WTC11 (cell line): ENCODE data around the gene ZNF503. TPM values are rescaled to one million over a fixed set of nuclear protein-coding genes. Genes with fewer than 3 reads are reported as not detected.

Experiments
- ATAC-seq: fragments of 200-7000 bp; cut with Tn5 transposase; 2 replicates; pipeline ENCODE4 v1.10.0; 2021; ENCODE audit warnings: mild to moderate bottlenecking, moderate library complexity
- CTCF ChIA-PET: fragments of 300-600 bp; sonication (Branson Sonifier 250); formaldehyde crosslinking; loops from one replicate; lab custom pipeline; 2021; ENCODE audit warnings: antibody characterized with exemption; lab: Charles Lee
- POLR2A ChIA-PET: fragments of 350-600 bp; sonication (Branson Sonifier 250); formaldehyde crosslinking; loops from one replicate; lab custom pipeline; 2021; ENCODE audit warnings: antibody characterized with exemption; lab: Charles Lee
- DNase-seq: peaks from one replicate; pipeline ENCODE4 v3.0.0; 2021; ENCODE audit warnings: low spot score
- H3K27ac Mint-ChIP-seq: 2 replicates; pipeline ENCODE4 v1.8.0; 2021; ENCODE audit warnings: mixed read lengths
- H3K27me3 Mint-ChIP-seq: 2 replicates; pipeline ENCODE4 v1.8.0; 2021; ENCODE audit warnings: low read depth, mild to moderate bottlenecking, moderate library complexity, mixed read lengths
- H3K36me3 Mint-ChIP-seq: 2 replicates; pipeline ENCODE4 v1.8.0; 2021; ENCODE audit warnings: mixed read lengths
- H3K4me1 Mint-ChIP-seq: 2 replicates; pipeline ENCODE4 v1.8.0; 2022; ENCODE audit warnings: mixed read lengths
- H3K4me3 Mint-ChIP-seq: 2 replicates; pipeline ENCODE4 v1.8.0; 2021; ENCODE audit warnings: mild to moderate bottlenecking, moderate library complexity, mixed read lengths
- H3K9me3 Mint-ChIP-seq: 2 replicates; pipeline ENCODE4 v1.8.0; 2021; ENCODE audit warnings: mixed read lengths
- CREB1 ChIP-seq: sonication (generic); formaldehyde crosslinking; IDR thresholded peaks from 2 replicates; pipeline ENCODE4 v1.8.0; 2023; ENCODE audit warnings: mild to moderate bottlenecking, missing genetic modification reagents
- FOXJ3 ChIP-seq: sonication (generic); formaldehyde crosslinking; IDR thresholded peaks from 2 replicates; pipeline ENCODE4 v1.9.0; 2021; ENCODE audit warnings: missing genetic modification reagents, mild to moderate bottlenecking, borderline replicate concordance
- GABPB1 ChIP-seq: sonication (generic); formaldehyde crosslinking; IDR thresholded peaks from 2 replicates; pipeline ENCODE4 v1.8.1; 2023; ENCODE audit warnings: mild to moderate bottlenecking, missing genetic modification reagents
- NR1H2 ChIP-seq: sonication (generic); formaldehyde crosslinking; IDR thresholded peaks from 2 replicates; pipeline ENCODE4 v1.9.0; 2021; ENCODE audit warnings: mild to moderate bottlenecking, moderate library complexity, missing genetic modification reagents
- ZNF232 ChIP-seq: sonication (generic); formaldehyde crosslinking; IDR thresholded peaks from 2 replicates; pipeline ENCODE4 v1.8.0; 2022; ENCODE audit warnings: mild to moderate bottlenecking, missing genetic modification reagents
- ZNF317 ChIP-seq: sonication (generic); formaldehyde crosslinking; IDR thresholded peaks from 2 replicates; pipeline ENCODE4 v1.8.1; 2023; ENCODE audit warnings: low read depth, mild to moderate bottlenecking, moderate library complexity, missing genetic modification reagents, borderline replicate concordance
- total RNA-seq: library from RNA; stranded (reverse); gene quantifications from 3 replicates; pipeline ENCODE4 v1.2.3, GENCODE V29; 2021
- TF ChIP-seq, protein P1 (sequence below): sonication (generic); formaldehyde crosslinking; IDR thresholded peaks from 2 replicates; pipeline ENCODE4 v1.8.1; 2023; ENCODE audit warnings: mild to moderate bottlenecking, missing genetic modification reagents
- TF ChIP-seq, protein P2 (sequence below): fragments of 200-600 bp; IDR thresholded peaks from 2 replicates; pipeline ENCODE4 v1.8.0; 2022; ENCODE audit warnings: antibody characterized with exemption
- TF ChIP-seq, protein P3 (sequence below): sonication (generic); formaldehyde crosslinking; conservative IDR thresholded peaks from 2 replicates; pipeline ENCODE4 v1.8.1; 2022; ENCODE audit warnings: mild to moderate bottlenecking, missing genetic modification reagents
- TF ChIP-seq, protein P4 (sequence below): sonication (generic); formaldehyde crosslinking; IDR thresholded peaks from 2 replicates; pipeline ENCODE4 v1.8.0; 2022; ENCODE audit warnings: mild to moderate bottlenecking, missing genetic modification reagents
- TF ChIP-seq, protein P5 (sequence below): sonication (generic); formaldehyde crosslinking; IDR thresholded peaks from 2 replicates; pipeline ENCODE4 v1.8.1; 2022; ENCODE audit warnings: mild to moderate bottlenecking, missing genetic modification reagents, moderate library complexity, borderline replicate concordance
- TF ChIP-seq, protein P6 (sequence below): sonication (generic); formaldehyde crosslinking; IDR thresholded peaks from 2 replicates; pipeline ENCODE4 v1.8.0; 2023; ENCODE audit warnings: missing genetic modification reagents, mild to moderate bottlenecking, borderline replicate concordance
- TF ChIP-seq, protein P7 (sequence below): sonication (generic); formaldehyde crosslinking; IDR thresholded peaks from 2 replicates; pipeline ENCODE4 v1.8.1; 2022; ENCODE audit warnings: mild to moderate bottlenecking, moderate library complexity, missing genetic modification reagents

The ZNF503 gene
- total RNA-seq, 1 experiment from 2014 or later = 0.39 TPM

DNA sequence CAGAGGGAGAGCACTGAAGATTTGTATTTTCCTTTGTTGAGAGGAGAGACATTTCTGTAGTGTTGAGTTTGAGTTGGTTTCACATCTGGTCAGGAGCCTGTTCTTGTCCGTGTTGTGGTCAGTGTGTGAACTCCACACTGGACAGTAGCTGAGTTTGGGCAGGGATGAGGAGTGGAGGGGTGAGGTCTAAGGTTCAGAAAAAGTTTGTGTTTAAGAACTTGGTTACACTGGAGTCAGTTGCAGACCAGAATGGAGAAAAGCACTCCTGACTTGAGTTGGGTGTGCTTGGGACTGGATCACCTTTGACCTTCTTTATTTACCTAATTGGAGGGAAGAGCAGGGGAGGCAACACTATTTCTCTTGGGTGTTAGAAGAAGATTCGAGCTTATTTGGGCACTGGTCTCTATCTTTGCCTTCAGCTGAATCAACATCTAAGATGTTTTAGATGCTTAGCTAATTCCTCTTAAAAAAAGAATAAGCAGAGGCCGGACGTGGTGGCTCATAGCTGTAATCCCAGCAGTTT lies 38.8 kb upstream of the ZNF503 start (continued):
- TF ChIP-seq, protein P1, sequence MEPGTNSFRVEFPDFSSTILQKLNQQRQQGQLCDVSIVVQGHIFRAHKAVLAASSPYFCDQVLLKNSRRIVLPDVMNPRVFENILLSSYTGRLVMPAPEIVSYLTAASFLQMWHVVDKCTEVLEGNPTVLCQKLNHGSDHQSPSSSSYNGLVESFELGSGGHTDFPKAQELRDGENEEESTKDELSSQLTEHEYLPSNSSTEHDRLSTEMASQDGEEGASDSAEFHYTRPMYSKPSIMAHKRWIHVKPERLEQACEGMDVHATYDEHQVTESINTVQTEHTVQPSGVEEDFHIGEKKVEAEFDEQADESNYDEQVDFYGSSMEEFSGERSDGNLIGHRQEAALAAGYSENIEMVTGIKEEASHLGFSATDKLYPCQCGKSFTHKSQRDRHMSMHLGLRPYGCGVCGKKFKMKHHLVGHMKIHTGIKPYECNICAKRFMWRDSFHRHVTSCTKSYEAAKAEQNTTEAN (CRISPR knock-in tag) = no peak
- no peak for TF ChIP-seq ZNF317 (CRISPR knock-in tag)
- TF ChIP-seq, protein P2, sequence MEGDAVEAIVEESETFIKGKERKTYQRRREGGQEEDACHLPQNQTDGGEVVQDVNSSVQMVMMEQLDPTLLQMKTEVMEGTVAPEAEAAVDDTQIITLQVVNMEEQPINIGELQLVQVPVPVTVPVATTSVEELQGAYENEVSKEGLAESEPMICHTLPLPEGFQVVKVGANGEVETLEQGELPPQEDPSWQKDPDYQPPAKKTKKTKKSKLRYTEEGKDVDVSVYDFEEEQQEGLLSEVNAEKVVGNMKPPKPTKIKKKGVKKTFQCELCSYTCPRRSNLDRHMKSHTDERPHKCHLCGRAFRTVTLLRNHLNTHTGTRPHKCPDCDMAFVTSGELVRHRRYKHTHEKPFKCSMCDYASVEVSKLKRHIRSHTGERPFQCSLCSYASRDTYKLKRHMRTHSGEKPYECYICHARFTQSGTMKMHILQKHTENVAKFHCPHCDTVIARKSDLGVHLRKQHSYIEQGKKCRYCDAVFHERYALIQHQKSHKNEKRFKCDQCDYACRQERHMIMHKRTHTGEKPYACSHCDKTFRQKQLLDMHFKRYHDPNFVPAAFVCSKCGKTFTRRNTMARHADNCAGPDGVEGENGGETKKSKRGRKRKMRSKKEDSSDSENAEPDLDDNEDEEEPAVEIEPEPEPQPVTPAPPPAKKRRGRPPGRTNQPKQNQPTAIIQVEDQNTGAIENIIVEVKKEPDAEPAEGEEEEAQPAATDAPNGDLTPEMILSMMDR = no peak
- TF ChIP-seq CREB1 (CRISPR knock-in tag) = no peak
- TF ChIP-seq, protein P3, sequence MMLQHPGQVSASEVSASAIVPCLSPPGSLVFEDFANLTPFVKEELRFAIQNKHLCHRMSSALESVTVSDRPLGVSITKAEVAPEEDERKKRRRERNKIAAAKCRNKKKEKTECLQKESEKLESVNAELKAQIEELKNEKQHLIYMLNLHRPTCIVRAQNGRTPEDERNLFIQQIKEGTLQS (CRISPR knock-in tag) = no peak
- TF ChIP-seq, protein P4, sequence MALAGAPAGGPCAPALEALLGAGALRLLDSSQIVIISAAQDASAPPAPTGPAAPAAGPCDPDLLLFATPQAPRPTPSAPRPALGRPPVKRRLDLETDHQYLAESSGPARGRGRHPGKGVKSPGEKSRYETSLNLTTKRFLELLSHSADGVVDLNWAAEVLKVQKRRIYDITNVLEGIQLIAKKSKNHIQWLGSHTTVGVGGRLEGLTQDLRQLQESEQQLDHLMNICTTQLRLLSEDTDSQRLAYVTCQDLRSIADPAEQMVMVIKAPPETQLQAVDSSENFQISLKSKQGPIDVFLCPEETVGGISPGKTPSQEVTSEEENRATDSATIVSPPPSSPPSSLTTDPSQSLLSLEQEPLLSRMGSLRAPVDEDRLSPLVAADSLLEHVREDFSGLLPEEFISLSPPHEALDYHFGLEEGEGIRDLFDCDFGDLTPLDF = no peak
- no peak for TF ChIP-seq GABPB1 (CRISPR knock-in tag)
- TF ChIP-seq, protein P5, sequence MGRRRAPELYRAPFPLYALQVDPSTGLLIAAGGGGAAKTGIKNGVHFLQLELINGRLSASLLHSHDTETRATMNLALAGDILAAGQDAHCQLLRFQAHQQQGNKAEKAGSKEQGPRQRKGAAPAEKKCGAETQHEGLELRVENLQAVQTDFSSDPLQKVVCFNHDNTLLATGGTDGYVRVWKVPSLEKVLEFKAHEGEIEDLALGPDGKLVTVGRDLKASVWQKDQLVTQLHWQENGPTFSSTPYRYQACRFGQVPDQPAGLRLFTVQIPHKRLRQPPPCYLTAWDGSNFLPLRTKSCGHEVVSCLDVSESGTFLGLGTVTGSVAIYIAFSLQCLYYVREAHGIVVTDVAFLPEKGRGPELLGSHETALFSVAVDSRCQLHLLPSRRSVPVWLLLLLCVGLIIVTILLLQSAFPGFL (CRISPR knock-in tag) = no peak
- TF ChIP-seq, protein P6, sequence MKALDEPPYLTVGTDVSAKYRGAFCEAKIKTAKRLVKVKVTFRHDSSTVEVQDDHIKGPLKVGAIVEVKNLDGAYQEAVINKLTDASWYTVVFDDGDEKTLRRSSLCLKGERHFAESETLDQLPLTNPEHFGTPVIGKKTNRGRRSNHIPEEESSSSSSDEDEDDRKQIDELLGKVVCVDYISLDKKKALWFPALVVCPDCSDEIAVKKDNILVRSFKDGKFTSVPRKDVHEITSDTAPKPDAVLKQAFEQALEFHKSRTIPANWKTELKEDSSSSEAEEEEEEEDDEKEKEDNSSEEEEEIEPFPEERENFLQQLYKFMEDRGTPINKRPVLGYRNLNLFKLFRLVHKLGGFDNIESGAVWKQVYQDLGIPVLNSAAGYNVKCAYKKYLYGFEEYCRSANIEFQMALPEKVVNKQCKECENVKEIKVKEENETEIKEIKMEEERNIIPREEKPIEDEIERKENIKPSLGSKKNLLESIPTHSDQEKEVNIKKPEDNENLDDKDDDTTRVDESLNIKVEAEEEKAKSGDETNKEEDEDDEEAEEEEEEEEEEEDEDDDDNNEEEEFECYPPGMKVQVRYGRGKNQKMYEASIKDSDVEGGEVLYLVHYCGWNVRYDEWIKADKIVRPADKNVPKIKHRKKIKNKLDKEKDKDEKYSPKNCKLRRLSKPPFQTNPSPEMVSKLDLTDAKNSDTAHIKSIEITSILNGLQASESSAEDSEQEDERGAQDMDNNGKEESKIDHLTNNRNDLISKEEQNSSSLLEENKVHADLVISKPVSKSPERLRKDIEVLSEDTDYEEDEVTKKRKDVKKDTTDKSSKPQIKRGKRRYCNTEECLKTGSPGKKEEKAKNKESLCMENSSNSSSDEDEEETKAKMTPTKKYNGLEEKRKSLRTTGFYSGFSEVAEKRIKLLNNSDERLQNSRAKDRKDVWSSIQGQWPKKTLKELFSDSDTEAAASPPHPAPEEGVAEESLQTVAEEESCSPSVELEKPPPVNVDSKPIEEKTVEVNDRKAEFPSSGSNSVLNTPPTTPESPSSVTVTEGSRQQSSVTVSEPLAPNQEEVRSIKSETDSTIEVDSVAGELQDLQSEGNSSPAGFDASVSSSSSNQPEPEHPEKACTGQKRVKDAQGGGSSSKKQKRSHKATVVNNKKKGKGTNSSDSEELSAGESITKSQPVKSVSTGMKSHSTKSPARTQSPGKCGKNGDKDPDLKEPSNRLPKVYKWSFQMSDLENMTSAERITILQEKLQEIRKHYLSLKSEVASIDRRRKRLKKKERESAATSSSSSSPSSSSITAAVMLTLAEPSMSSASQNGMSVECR (CRISPR knock-in tag) = no peak
- TF ChIP-seq ZNF232 (CRISPR knock-in tag) = no peak

DNA sequence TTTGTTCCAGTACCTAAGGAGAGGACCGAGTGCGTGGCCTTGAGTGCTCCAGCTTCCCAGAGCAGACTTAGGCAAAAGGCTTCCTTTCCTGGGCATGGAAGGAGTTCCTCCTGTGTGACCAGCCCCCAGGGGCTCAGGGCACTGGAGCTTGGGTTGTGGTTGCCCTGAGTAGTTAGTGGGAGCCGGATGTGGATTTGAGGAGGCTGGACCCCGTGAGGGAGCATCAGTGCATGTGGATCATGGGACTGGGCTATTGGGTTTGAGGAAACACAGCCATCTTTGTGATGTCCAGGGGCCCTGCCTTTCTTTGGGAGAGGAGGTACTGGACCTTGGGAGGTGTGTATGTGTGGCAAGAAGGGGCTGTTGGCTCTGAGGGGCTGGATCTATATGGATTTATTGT lies 38.2 kb upstream of the ZNF503 start:
- DNase-seq (no peak), ATAC-seq (no peak)
- peaks cover 77% of the 10 kb centered on the region for H3K27me3 Mint-ChIP-seq
- TF ChIP-seq, protein P7, sequence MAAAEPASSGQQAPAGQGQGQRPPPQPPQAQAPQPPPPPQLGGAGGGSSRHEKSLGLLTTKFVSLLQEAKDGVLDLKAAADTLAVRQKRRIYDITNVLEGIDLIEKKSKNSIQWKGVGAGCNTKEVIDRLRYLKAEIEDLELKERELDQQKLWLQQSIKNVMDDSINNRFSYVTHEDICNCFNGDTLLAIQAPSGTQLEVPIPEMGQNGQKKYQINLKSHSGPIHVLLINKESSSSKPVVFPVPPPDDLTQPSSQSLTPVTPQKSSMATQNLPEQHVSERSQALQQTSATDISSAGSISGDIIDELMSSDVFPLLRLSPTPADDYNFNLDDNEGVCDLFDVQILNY (CRISPR knock-in tag) = no peak
- TF ChIP-seq NR1H2 (CRISPR knock-in tag) (no peak), FOXJ3 (no peak), ZNF317 (CRISPR knock-in tag) (no peak), GABPB1 (CRISPR knock-in tag) (no peak), ZNF232 (CRISPR knock-in tag) (no peak)
- H3K4me1 Mint-ChIP-seq = peaks cover 10% of the 10 kb centered on the region
- H3K9me3 Mint-ChIP-seq = peaks cover 25% of the 10 kb centered on the region
- no peak overlapping the region for H3K4me3 Mint-ChIP-seq
- peaks cover 16% of the 10 kb centered on the region for H3K36me3 Mint-ChIP-seq
- no peak overlapping the region for H3K27ac Mint-ChIP-seq
- ChIA-PET POLR2A (no interaction called here), CTCF (no interaction called here)
